ENCODE measurements around the gene RNF220.

RNF220 gene

GRCh38 chr1:44603718-44604117 is 198.7 kb downstream of the RNF220 start:
- no peak overlapping the region for H3K4me3 ChIP-seq (ENCODE audit: low read length)
- H3K27ac ChIP-seq (ENCODE audit: low read depth, low read length), result no peak overlapping the region
- no peaks in the 10 kb centered on the region for H3K4me1 ChIP-seq (ENCODE audit: control insufficient read depth, insufficient read depth, low read length)
- H3K36me3 ChIP-seq (ENCODE audit: control insufficient read depth, insufficient read depth, low read length), result no peaks in the 10 kb centered on the region
- peaks cover 9% of the 10 kb centered on the region for H3K27me3 ChIP-seq (ENCODE audit: control insufficient read depth, insufficient read depth, low read length)
- no peak overlapping the region for H3K9ac ChIP-seq (ENCODE audit: low read length)

- Histone ChIP-seq H3K27me3 (ENCODE audit: control insufficient read depth, insufficient read depth, low read length) (peaks cover 9% of the 10 kb centered on the region), H3K9ac (ENCODE audit: low read length) (no peak overlapping the region), H3K4me3 (ENCODE audit: low read length) (no peak overlapping the region), H3K4me1 (ENCODE audit: control insufficient read depth, insufficient read depth, low read length) (no peaks in the 10 kb centered on the region), H3K27ac (ENCODE audit: low read depth, low read length) (no peak overlapping the region), H3K36me3 (ENCODE audit: control insufficient read depth, insufficient read depth, low read length) (no peaks in the 10 kb centered on the region)
Observed at GRCh38 chr1:44604157-44604955, 199.3 kb downstream of the RNF220 start.

DNA sequence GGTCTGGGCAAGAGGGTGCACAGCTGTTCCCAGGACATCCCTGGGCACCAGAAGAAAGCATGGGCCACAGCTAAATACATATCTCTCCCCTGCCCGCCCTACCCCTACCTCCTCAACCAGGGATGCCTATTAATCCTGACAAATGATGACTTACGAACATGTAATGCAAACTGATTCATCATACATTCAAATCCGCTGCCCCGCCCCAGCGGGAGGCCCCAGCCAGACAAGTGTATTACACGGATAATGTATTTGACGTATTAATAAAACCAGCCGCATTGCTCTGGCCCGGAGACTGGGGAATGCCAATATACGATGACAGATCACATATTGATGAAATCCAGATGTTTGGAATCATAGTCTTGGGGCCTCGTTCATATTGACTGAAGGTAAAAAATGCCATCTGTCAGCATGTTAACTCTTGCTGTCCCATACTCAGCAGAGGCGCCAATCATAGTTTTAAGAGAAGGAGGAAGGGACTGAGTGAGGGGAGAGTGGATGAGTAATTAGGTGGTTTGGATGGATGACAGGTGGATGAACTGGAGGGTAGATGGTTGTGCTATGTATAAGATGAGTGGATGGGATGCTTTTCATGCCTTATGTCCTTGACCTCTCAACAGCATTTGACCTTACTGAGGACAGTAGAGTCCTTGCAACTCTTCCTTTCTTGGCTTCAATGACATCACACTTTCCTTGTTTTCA is 201.0 kb downstream of the RNF220 start:
- H3K4me3 ChIP-seq (ENCODE audit: low read length), result no peak overlapping the region
- H3K36me3 ChIP-seq (ENCODE audit: control insufficient read depth, insufficient read depth, low read length), result no peaks in the 10 kb centered on the region
- no peaks in the 10 kb centered on the region for H3K4me1 ChIP-seq (ENCODE audit: control insufficient read depth, insufficient read depth, low read length)
- no peak overlapping the region for H3K9ac ChIP-seq (ENCODE audit: low read length)
- peaks cover 13% of the 10 kb centered on the region for H3K27me3 ChIP-seq (ENCODE audit: control insufficient read depth, insufficient read depth, low read length)
- no peak overlapping the region for H3K27ac ChIP-seq (ENCODE audit: low read depth, low read length)

GRCh38 chr1:44606701-44607281 is 201.7 kb downstream of the RNF220 start:
- H3K4me1 ChIP-seq (ENCODE audit: control insufficient read depth, insufficient read depth, low read length), result no peaks in the 10 kb centered on the region
- peaks cover 13% of the 10 kb centered on the region for H3K27me3 ChIP-seq (ENCODE audit: control insufficient read depth, insufficient read depth, low read length)
- no peak overlapping the region for H3K4me3 ChIP-seq (ENCODE audit: low read length)
- H3K9ac ChIP-seq (ENCODE audit: low read length), result no peak overlapping the region
- no peaks in the 10 kb centered on the region for H3K36me3 ChIP-seq (ENCODE audit: control insufficient read depth, insufficient read depth, low read length)
- no peak overlapping the region for H3K27ac ChIP-seq (ENCODE audit: low read depth, low read length)

DNA sequence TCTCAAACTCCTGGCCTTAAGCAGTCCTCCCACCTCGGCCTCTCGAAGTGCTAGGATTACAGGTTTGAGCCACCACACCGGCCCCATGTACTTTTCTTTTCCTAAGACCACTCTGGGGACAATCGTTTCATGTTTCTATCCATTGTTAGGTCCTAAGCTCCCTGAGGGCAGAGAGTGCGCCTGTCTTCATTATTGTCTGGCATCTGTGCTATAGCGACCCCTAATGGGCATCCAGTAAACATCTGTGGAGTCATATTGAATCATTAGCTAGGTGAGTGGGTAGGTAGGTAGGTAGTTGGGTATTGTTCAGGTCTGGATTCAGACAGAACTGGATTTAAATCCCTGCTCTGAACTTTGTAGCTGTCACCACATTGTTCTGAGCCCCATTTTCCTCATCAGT is 203.1 kb downstream of the RNF220 start:
- peaks cover 8% of the 10 kb centered on the region for H3K27me3 ChIP-seq (ENCODE audit: control insufficient read depth, insufficient read depth, low read length)
- no peaks in the 10 kb centered on the region for H3K36me3 ChIP-seq (ENCODE audit: control insufficient read depth, insufficient read depth, low read length)
- no peak overlapping the region for H3K9ac ChIP-seq (ENCODE audit: low read length)
- H3K27ac ChIP-seq (ENCODE audit: low read depth, low read length), result no peak overlapping the region
- no peak overlapping the region for H3K4me3 ChIP-seq (ENCODE audit: low read length)
- no peaks in the 10 kb centered on the region for H3K4me1 ChIP-seq (ENCODE audit: control insufficient read depth, insufficient read depth, low read length)

- Histone ChIP-seq H3K27me3 (ENCODE audit: control insufficient read depth, insufficient read depth, low read length) (peaks cover 5% of the 10 kb centered on the region), H3K27ac (ENCODE audit: low read depth, low read length) (no peak overlapping the region), H3K4me3 (ENCODE audit: low read length) (no peak overlapping the region), H3K36me3 (ENCODE audit: control insufficient read depth, insufficient read depth, low read length) (no peaks in the 10 kb centered on the region), H3K4me1 (ENCODE audit: control insufficient read depth, insufficient read depth, low read length) (no peaks in the 10 kb centered on the region), H3K9ac (ENCODE audit: low read length) (no peak overlapping the region)
Observed at GRCh38 chr1:44609412-44609767, 204.3 kb downstream of the RNF220 start.

GRCh38 chr1:44609768-44610526 is 204.9 kb downstream of the RNF220 start:
- no peaks in the 10 kb centered on the region for H3K36me3 ChIP-seq (ENCODE audit: control insufficient read depth, insufficient read depth, low read length)
- H3K4me1 ChIP-seq (ENCODE audit: control insufficient read depth, insufficient read depth, low read length), result no peaks in the 10 kb centered on the region
- H3K4me3 ChIP-seq (ENCODE audit: low read length), result no peak overlapping the region
- peaks cover 5% of the 10 kb centered on the region for H3K27me3 ChIP-seq (ENCODE audit: control insufficient read depth, insufficient read depth, low read length)
- H3K27ac ChIP-seq (ENCODE audit: low read depth, low read length), result no peak overlapping the region
- no peak overlapping the region for H3K9ac ChIP-seq (ENCODE audit: low read length)

DNA sequence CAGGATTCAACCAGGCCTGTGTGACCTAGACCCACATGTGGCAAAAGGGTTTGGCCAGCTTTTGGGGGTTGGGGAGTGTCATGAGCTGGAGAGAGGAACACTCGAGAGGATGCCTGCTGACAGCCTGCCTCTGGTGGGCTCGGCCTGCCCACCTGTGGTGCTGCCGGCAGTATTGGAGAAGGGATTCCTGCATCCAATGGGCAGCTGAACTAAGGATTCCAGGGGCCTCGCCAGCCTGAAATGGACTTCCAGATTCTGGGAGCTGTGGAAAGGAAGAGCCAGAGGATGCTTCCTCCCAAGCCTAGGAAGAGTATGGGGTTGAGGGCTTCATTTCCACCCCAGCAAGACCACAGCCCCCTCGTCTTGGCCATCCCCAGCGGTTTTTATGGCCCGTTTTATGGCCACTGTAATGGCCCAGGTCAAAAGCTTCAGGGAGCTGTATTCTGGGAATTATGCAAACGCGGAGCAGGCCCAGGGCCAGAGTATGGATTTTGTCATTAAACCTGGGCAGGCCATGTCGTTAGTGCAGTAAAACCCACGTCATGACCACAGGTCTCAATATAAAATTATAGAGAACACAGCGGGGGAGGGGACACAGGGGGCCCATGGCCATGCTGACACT is 205.6 kb downstream of the RNF220 start:
- Histone ChIP-seq H3K36me3 (ENCODE audit: control insufficient read depth, insufficient read depth, low read length) (no peaks in the 10 kb centered on the region), H3K9ac (ENCODE audit: low read length) (no peak overlapping the region), H3K27me3 (ENCODE audit: control insufficient read depth, insufficient read depth, low read length) (peaks cover 5% of the 10 kb centered on the region), H3K27ac (ENCODE audit: low read depth, low read length) (no peak overlapping the region), H3K4me1 (ENCODE audit: control insufficient read depth, insufficient read depth, low read length) (no peaks in the 10 kb centered on the region), H3K4me3 (ENCODE audit: low read length) (no peak overlapping the region)

- Histone ChIP-seq H3K36me3 (ENCODE audit: control insufficient read depth, insufficient read depth, low read length) (no peaks in the 10 kb centered on the region), H3K27ac (ENCODE audit: low read depth, low read length) (no peak overlapping the region), H3K9ac (ENCODE audit: low read length) (no peak overlapping the region), H3K4me3 (ENCODE audit: low read length) (no peak overlapping the region), H3K27me3 (ENCODE audit: control insufficient read depth, insufficient read depth, low read length) (peaks cover 5% of the 10 kb centered on the region), H3K4me1 (ENCODE audit: control insufficient read depth, insufficient read depth, low read length) (no peaks in the 10 kb centered on the region)
Observed at GRCh38 chr1:44611419-44611818, 206.4 kb downstream of the RNF220 start.

- Histone ChIP-seq H3K9ac (ENCODE audit: low read length) (no peak overlapping the region), H3K36me3 (ENCODE audit: control insufficient read depth, insufficient read depth, low read length) (no peaks in the 10 kb centered on the region), H3K4me3 (ENCODE audit: low read length) (no peak overlapping the region), H3K27ac (ENCODE audit: low read depth, low read length) (no peak overlapping the region), H3K27me3 (ENCODE audit: control insufficient read depth, insufficient read depth, low read length) (peaks cover 8% of the 10 kb centered on the region), H3K4me1 (ENCODE audit: control insufficient read depth, insufficient read depth, low read length) (no peaks in the 10 kb centered on the region)
Observed at GRCh38 chr1:44611866-44612265, 206.8 kb downstream of the RNF220 start.

GRCh38 chr1:44613941-44614340 is 208.9 kb downstream of the RNF220 start:
- no peak overlapping the region for H3K9ac ChIP-seq (ENCODE audit: low read length)
- H3K27me3 ChIP-seq (ENCODE audit: control insufficient read depth, insufficient read depth, low read length), result peaks cover 11% of the 10 kb centered on the region
- no peaks in the 10 kb centered on the region for H3K36me3 ChIP-seq (ENCODE audit: control insufficient read depth, insufficient read depth, low read length)
- peaks cover 9% of the 10 kb centered on the region for H3K4me1 ChIP-seq (ENCODE audit: control insufficient read depth, insufficient read depth, low read length)
- H3K27ac ChIP-seq (ENCODE audit: low read depth, low read length), result no peak overlapping the region
- H3K4me3 ChIP-seq (ENCODE audit: low read length), result no peak overlapping the region

Data from rectal smooth muscle tissue (tissue), 1 donor.